GM12878 (cell line): ENCODE measurements around the gene IQGAP2. TPM values are rescaled to one million over a fixed set of nuclear protein-coding genes. Genes with fewer than 3 reads are reported as not detected.
A peak's percentile ranks its signal among the peaks of the same experiment; 100 is the strongest.

ENCODE experiments used
- ASH2L ChIP-seq: fragments of 300-600, 200-600 bp; sonication (generic); IDR thresholded peaks from 2 replicates; pipeline ENCODE4 v1.6.1; 2017; ENCODE audit warnings: low read depth, mild to moderate bottlenecking, borderline replicate concordance
- BRCA1 ChIP-seq: IDR thresholded peaks from 2 replicates; pipeline ENCODE4 v1.6.1; 2011; ENCODE audit warnings: low read depth, low read length, improper control_type of control experiment
- CHD2 ChIP-seq: IDR thresholded peaks from 2 replicates; pipeline ENCODE4 v1.6.1; 2011; ENCODE audit warnings: low read depth, low read length, improper control_type of control experiment, borderline replicate concordance
- EP300 ChIP-seq, 2 experiments: fragments of 150-350 bp in 1 of 2; IDR thresholded peaks; 2 replicates each; pipeline ENCODE4 v1.6.1; 2011 to 2012; ENCODE audit warnings: low read depth in 2 of 2, low read length in 2 of 2, borderline replicate concordance in 1 of 2, improper control_type of control experiment in 1 of 2, inconsistent platforms in 1 of 2; ENCODE audit not compliant: control insufficient read depth in 1 of 2
- FOS ChIP-seq: IDR thresholded peaks from 3 replicates; pipeline ENCODE4 v1.6.1; 2011; ENCODE audit warnings: borderline replicate concordance; ENCODE audit not compliant: insufficient read length; ENCODE audit errors: extremely low read depth
- FOXM1 ChIP-seq: IDR thresholded peaks from 2 replicates; pipeline ENCODE4 v1.6.1; 2012; ENCODE audit warnings: low read depth, mild to moderate bottlenecking, inconsistent platforms, low read length, moderate library complexity
- IKZF1 ChIP-seq: fragments of 450-650 bp; conservative IDR thresholded peaks from 2 replicates; pipeline ENCODE4 v1.6.1; 2017; ENCODE audit warnings: antibody characterized with exemption, mild to moderate bottlenecking
- IRF5 ChIP-seq: fragments of 450-650 bp; IDR thresholded peaks from 2 replicates; pipeline ENCODE4 v1.6.1; 2017; ENCODE audit warnings: borderline replicate concordance
- LARP7 ChIP-seq: fragments of 450-650 bp; IDR thresholded peaks from 2 replicates; pipeline ENCODE4 v1.6.1; 2017; ENCODE audit warnings: mild to moderate bottlenecking
- MAX ChIP-seq: IDR thresholded peaks from 2 replicates; pipeline ENCODE4 v1.6.1; 2012; ENCODE audit warnings: low read depth, low read length, improper control_type of control experiment
- MTA3 ChIP-seq: IDR thresholded peaks from 2 replicates; pipeline ENCODE4 v1.6.1; 2012; ENCODE audit warnings: low read length, inconsistent platforms, borderline replicate concordance
- SMAD5 ChIP-seq: IDR thresholded peaks from 2 replicates; pipeline ENCODE4 v1.6.1; 2016; ENCODE audit warnings: antibody characterized with exemption, low read depth
- SMC3 ChIP-seq: IDR thresholded peaks from 2 replicates; pipeline ENCODE4 v1.6.1; 2011; ENCODE audit warnings: low read length, improper control_type of control experiment, borderline replicate concordance
- TCF3 ChIP-seq: IDR thresholded peaks from 2 replicates; pipeline ENCODE4 v1.6.1; 2012; ENCODE audit warnings: low read depth, mild to moderate bottlenecking, low read length, borderline replicate concordance; ENCODE audit not compliant: insufficient read depth
- ZNF207 ChIP-seq: fragments of 450-650 bp; IDR thresholded peaks from 2 replicates; pipeline ENCODE4 v1.6.1; 2014; ENCODE audit warnings: antibody characterized with exemption, mild to moderate bottlenecking, borderline replicate concordance
- ZNF24 ChIP-seq: fragments of 450-650 bp; IDR thresholded peaks from 2 replicates; pipeline ENCODE4 v1.6.1; 2017; ENCODE audit warnings: antibody characterized with exemption, mild to moderate bottlenecking
- polyA plus RNA-seq, 11 experiments: library from polyadenylated mRNA; depleted of rRNA in 4 of 11; unstranded in 6 of 11; stranded (reverse) in 5 of 11; fragments of >200 nt; fragmentation: Nextera tagmentation in 4 of 11; fragmentation: Illumina TruSeq in 1 of 11; extraction: Ambion mirVana in 4 of 11; extraction: Trizol in 1 of 11; gene quantifications; 1 replicate in 1 of 11; 2 replicates in 10 of 11; pipeline versions ENCODE4 v1.2.1 to v1.2.3, GENCODE V29; 2011 to 2016; ENCODE audit warnings: inconsistent platforms in 2 of 11, missing spikeins in 2 of 11, low read depth in 1 of 11
- total RNA-seq, 4 experiments: library from RNA; depleted of rRNA in 3 of 4; stranded (reverse); fragments of >200 nt in 3 of 4; fragmentation: Illumina TruSeq in 1 of 4; extraction: Trizol in 1 of 4; gene quantifications; 2 replicates each; pipeline versions ENCODE4 v1.2.1 to v1.2.3, GENCODE V29; 2013 to 2021
- TF ChIP-seq, protein P1 (sequence below): fragments of 450-650 bp; IDR thresholded peaks from 2 replicates; pipeline ENCODE4 v1.6.1; 2018; ENCODE audit warnings: mild to moderate bottlenecking, low read depth, moderate library complexity; ENCODE audit not compliant: partially characterized antibody
- TF ChIP-seq, protein P2 (sequence below): fragments of 450-650 bp; conservative IDR thresholded peaks from 2 replicates; pipeline ENCODE4 v1.6.1; 2017; ENCODE audit warnings: mild to moderate bottlenecking, moderate library complexity
- TF ChIP-seq, protein P3 (sequence below): fragments of 450-650 bp; IDR thresholded peaks from 2 replicates; pipeline ENCODE4 v1.6.1; 2018; ENCODE audit warnings: borderline replicate concordance, mild to moderate bottlenecking; ENCODE audit not compliant: partially characterized antibody

Gene IQGAP2
- total and polyA plus RNA-seq, 10 of the 15 experiments (the other 5 are each of a cell fraction or from before 2014, with no cell fraction given), result 14.5 to 41.4 (median 21.8) TPM

DNA sequence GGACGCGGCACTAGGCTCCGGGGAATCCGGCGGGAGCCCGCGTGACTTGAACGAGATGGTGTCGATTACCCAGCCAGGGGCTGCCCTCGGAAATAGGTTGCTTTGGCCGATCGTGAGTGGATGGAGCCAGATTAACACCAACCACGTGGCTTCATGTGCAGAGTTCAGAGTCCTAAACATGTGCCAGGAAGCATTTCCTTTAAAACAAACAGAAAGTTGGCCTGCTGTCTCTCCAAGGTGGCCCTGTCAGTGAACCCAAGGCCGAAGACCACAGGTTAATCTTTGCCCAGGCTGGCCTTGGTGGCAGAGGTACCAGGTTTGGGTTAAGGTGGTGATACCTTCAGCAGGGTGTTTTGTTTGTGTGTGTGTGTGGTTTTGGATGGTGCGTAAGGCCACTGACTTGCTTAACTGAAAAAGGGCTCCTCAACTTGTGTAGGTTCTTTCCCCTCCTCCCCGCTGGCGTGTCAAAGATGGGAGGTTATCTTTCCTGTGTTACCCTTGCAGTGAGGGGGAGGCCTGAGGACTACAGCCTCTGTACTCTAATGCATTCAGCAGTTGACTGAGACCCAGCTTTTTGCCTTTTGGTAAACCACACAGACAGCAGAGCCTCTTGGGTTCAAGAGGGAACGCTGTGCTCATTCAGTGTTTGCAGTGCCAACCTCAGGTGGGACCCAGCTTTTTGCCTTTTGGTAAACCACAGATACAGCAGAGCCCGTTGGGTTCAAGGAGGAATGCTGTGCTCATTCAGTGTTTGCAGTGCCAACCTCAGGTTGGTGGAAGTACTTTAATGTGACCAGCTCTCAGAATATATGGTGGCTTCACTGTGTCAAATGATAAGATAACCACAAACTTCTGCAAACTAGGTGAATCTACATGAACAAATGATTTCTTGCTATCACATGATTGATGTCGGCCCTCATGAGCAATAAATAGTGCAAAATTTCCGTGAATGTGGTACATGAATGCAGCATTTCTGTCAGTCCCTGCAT, 1.4 kb downstream of the IQGAP2 start (continued):
- peak; percentile 44 to 68; a peak in 2 of 4 replicates for TF ChIP-seq EP300 (IDR thresholded peaks at IDR 0.05; ENCODE audit: borderline replicate concordance in 1 of 2, control insufficient read depth in 1 of 2, low read depth in 2 of 2, low read length in 2 of 2)
- TF ChIP-seq IKZF1, result peak; percentile 38
- TF ChIP-seq, protein P1, sequence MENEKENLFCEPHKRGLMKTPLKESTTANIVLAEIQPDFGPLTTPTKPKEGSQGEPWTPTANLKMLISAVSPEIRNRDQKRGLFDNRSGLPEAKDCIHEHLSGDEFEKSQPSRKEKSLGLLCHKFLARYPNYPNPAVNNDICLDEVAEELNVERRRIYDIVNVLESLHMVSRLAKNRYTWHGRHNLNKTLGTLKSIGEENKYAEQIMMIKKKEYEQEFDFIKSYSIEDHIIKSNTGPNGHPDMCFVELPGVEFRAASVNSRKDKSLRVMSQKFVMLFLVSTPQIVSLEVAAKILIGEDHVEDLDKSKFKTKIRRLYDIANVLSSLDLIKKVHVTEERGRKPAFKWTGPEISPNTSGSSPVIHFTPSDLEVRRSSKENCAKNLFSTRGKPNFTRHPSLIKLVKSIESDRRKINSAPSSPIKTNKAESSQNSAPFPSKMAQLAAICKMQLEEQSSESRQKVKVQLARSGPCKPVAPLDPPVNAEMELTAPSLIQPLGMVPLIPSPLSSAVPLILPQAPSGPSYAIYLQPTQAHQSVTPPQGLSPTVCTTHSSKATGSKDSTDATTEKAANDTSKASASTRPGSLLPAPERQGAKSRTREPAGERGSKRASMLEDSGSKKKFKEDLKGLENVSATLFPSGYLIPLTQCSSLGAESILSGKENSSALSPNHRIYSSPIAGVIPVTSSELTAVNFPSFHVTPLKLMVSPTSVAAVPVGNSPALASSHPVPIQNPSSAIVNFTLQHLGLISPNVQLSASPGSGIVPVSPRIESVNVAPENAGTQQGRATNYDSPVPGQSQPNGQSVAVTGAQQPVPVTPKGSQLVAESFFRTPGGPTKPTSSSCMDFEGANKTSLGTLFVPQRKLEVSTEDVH, result no peak
- TF ChIP-seq LARP7, result peak; percentile 16; the same call in 1 of the 2 replicates
- no peak for TF ChIP-seq BRCA1
- TF ChIP-seq CHD2, result peak; percentile 16; the same call in 1 of the 2 replicates
- no peak for TF ChIP-seq SMC3
- TF ChIP-seq IRF5, result no peak
- TF ChIP-seq FOS, result no peak
- TF ChIP-seq ZNF207, result no peak
- peak; percentile 79 for TF ChIP-seq MAX
- peak; percentile 61; the same call in 1 of the 2 replicates for TF ChIP-seq MTA3
- no peak for TF ChIP-seq SMAD5
- TF ChIP-seq ZNF24, result peak; percentile 91
- TF ChIP-seq ASH2L, result no peak
- TF ChIP-seq, protein P2, sequence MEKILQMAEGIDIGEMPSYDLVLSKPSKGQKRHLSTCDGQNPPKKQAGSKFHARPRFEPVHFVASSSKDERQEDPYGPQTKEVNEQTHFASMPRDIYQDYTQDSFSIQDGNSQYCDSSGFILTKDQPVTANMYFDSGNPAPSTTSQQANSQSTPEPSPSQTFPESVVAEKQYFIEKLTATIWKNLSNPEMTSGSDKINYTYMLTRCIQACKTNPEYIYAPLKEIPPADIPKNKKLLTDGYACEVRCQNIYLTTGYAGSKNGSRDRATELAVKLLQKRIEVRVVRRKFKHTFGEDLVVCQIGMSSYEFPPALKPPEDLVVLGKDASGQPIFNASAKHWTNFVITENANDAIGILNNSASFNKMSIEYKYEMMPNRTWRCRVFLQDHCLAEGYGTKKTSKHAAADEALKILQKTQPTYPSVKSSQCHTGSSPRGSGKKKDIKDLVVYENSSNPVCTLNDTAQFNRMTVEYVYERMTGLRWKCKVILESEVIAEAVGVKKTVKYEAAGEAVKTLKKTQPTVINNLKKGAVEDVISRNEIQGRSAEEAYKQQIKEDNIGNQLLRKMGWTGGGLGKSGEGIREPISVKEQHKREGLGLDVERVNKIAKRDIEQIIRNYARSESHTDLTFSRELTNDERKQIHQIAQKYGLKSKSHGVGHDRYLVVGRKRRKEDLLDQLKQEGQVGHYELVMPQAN, result peak; percentile 59
- TF ChIP-seq FOXM1, result no peak
- TF ChIP-seq TCF3, result no peak
- TF ChIP-seq, protein P3, sequence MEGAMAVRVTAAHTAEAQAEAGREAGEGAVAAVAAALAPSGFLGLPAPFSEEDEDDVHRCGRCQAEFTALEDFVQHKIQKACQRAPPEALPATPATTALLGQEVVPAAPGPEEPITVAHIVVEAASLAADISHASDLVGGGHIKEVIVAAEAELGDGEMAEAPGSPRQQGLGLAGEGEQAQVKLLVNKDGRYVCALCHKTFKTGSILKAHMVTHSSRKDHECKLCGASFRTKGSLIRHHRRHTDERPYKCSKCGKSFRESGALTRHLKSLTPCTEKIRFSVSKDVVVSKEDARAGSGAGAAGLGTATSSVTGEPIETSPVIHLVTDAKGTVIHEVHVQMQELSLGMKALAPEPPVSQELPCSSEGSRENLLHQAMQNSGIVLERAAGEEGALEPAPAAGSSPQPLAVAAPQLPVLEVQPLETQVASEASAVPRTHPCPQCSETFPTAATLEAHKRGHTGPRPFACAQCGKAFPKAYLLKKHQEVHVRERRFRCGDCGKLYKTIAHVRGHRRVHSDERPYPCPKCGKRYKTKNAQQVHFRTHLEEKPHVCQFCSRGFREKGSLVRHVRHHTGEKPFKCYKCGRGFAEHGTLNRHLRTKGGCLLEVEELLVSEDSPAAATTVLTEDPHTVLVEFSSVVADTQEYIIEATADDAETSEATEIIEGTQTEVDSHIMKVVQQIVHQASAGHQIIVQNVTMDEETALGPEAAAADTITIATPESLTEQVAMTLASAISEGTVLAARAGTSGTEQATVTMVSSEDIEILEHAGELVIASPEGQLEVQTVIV, result no peak
